Spleen (tissue), 7 donors: ENCODE measurements around the gene SPATA19.

Experiments used
- POLR2AphosphoS5 ChIP-seq, 3 donors: sonication (generic); formaldehyde crosslinking; IDR thresholded peaks; one replicate each; pipeline ENCODE4 v1.5.1; 2017; ENCODE audit warnings: antibody characterized with exemption in 3 of 3
- TF ChIP-seq, protein P1 (sequence below), 11 experiments: fragments of 200-600 bp in 7 of 11; fragments of 450-650 bp in 4 of 11; sonication (generic) in 4 of 11; IDR thresholded peaks in 8 of 11; conservative IDR thresholded peaks in 3 of 11; 1 replicate in 7 of 11; 2 replicates in 4 of 11; pipeline versions ENCODE4 v1.4.0 to v1.8.0; 2016 to 2021; ENCODE audit warnings: antibody characterized with exemption in 11 of 11, inconsistent platforms in 4 of 11, mild to moderate bottlenecking in 1 of 11
- donor health status: DM: no; HTN: no; CAD: no; lungs with moderate emphysema.
- donor health status: DM: no; HTN: no; CAD: no.
- donor health status: DM: no; HTN: no; CAD: no.

DNA sequence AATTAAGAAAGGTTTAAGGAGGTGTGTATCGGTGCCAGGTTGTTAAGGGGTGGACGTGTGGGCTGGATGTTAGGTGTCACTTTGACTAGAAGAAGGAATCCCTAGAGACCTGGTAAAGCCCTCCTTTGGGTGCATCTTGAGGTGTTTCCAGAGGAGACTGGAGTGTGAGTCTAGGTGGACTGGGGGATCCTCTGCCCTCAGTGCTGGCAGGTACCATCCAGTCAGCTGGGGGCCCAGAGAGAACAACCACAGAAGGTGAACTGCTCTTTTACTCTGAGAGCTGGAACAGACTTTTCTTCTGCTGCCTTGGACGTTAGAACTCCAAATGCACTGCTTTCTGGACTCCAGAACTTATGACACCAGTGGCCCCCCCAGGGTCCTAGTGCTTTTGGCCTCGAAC lies 44.0 kb downstream of the SPATA19 start:
- TF ChIP-seq, protein P1, sequence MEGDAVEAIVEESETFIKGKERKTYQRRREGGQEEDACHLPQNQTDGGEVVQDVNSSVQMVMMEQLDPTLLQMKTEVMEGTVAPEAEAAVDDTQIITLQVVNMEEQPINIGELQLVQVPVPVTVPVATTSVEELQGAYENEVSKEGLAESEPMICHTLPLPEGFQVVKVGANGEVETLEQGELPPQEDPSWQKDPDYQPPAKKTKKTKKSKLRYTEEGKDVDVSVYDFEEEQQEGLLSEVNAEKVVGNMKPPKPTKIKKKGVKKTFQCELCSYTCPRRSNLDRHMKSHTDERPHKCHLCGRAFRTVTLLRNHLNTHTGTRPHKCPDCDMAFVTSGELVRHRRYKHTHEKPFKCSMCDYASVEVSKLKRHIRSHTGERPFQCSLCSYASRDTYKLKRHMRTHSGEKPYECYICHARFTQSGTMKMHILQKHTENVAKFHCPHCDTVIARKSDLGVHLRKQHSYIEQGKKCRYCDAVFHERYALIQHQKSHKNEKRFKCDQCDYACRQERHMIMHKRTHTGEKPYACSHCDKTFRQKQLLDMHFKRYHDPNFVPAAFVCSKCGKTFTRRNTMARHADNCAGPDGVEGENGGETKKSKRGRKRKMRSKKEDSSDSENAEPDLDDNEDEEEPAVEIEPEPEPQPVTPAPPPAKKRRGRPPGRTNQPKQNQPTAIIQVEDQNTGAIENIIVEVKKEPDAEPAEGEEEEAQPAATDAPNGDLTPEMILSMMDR (IDR thresholded peaks at IDR 0.05 in 8 of 11, conservative IDR thresholded peaks at IDR 0.05 in 3 of 11): no peak
- no peak for TF ChIP-seq POLR2AphosphoS5 (IDR thresholded peaks at IDR 0.05)
